ENCODE data around the gene FKBP15.
"Not testable (repeated sequence)": the region's sequence is repeated elsewhere in the genome, so short reads cannot be mapped to it uniquely, and the experiment has no call there.

FKBP15 gene

DNA sequence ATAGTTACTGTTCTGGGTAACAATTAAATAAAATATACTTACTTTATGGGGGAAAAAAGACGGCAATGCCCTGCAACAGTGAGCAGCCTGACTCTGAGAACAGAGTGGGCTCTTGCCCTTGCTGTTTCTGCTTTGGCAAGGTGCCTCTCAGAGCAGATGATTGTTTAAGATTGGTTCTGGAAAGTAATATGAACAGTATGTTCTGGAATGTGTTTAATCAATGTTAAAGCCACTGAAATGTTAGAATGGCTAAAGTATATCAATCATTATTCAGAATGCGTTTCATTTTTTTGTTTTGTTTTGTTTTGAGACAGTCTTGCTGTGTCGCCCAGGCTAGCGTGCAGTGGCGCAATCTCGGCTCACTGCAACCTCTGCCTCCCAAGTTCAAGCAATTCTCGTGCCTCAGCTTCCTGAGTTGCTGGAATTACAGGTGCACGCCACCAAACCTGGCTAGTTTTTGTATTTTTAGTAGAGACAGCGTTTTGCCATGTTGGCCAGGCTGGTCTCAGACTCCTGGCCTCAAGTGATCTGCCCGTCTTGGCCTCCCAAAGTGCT, 14.7 kb upstream of the FKBP15 start:
- DNase-seq = not testable (repeated sequence)

DNA sequence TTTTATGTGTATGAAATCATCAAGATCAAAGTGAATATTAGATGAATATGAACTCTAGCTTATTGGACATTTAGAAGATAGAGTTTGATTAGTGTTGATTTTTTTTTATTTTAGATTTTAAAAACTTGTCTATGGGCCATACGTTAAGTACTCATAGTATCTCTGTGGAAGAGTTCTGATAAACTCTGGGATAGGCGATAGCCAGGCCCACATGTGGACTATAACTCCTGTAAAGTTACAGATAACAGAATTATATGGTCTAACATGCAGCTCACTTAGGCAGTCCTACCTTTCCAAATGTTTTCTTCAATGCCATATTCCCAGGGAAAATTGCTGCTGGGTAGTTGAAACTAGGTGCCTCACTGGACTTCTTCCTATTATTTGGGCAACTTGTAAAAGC, 10.6 kb upstream of the FKBP15 start:
- no peak for DNase-seq

DNA sequence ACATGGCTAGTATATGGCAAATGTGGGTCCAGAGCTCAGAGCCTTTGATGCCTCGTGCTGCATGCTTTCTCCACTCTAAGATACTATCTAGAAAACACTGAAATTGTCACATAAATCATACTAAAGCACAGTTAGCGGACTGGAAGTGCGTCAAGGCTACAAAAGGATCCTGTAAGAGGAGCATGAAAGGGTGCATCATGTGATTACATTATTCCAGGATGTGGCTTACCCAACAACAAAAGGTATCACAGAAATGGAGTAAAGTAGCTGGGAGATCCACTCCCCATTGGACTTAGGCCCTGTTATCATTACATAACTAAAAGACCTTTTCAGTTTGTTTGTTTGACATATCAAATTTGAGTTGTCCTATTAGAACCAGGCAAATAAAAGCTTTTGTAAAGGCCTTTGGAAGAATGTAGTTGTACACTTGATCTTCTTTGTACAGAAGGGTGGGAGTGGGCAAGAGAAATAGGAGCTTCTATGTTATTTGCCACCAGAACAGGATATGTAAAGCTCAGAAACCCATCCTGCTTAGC, 7.1 kb upstream of the FKBP15 start:
- no peak for DNase-seq

DNA sequence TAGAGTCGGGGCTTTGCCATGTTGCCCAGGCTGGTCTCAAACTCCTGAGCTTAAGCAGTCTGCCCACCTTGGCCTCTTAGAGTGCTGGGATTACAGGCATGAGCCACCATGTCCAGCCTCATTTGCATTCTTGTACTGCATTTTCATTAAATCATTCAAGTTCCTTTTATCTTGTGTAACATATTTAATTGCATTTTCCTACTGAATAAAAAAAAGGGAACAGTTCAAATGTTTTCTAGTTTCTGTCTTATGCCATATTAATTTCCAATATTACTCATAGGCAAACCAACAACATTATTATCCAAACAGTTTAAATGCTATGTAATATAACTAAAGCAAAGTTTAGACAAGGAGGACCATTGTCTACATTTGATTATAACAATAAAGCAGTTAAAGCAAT, 6.4 kb upstream of the FKBP15 start:
- DNase-seq = no peak

GRCh38 chr9:113223963-113224362, 2.9 kb upstream of the FKBP15 start:
- DNase-seq = no peak

- no peak for DNase-seq
Measured at GRCh38 chr9:113222482-113222841, 1.4 kb upstream of the FKBP15 start.

DNA sequence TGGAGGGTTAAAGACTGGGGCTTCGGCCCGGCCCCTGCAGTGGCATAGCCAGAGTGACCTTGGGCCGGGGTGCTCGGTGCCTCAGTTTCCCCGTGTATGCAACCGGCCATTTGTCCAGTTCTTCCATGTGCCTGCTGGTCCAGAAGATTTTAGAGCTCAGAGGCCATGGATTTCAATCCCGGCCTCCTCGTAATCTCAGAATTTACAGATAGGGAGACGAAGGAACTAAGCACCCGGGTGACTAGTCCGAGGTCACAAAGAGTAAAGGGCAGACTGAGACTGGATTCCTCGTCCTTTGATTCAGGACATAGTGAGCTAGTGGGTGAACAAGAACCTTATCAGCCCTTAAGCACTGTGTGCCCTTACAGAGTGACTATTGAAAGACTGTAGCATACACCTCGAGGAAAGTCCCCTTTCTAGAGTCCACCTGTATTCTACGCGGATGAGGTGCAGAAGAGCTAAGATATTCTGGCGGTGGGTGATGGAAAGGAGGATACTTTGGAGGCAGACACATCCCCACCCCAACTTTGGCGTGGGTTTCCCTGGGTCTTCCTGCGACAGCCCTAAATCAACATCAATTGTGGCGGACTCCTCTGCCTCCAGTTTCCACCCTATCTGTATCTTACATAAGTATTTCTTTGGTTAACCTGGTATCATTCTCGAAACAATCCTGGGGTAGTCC, 864 bp upstream of the FKBP15 start:
- DNase-seq = peak in 1 of 2 experiments; percentile 24

GRCh38 chr9:113220467-113221002, 542 bp downstream of the FKBP15 start:
- DNase-seq = no peak

- peak in 1 of 2 experiments; percentile 29 for DNase-seq
Measured at GRCh38 chr9:113219969-113220368, 1.1 kb downstream of the FKBP15 start.

DNA sequence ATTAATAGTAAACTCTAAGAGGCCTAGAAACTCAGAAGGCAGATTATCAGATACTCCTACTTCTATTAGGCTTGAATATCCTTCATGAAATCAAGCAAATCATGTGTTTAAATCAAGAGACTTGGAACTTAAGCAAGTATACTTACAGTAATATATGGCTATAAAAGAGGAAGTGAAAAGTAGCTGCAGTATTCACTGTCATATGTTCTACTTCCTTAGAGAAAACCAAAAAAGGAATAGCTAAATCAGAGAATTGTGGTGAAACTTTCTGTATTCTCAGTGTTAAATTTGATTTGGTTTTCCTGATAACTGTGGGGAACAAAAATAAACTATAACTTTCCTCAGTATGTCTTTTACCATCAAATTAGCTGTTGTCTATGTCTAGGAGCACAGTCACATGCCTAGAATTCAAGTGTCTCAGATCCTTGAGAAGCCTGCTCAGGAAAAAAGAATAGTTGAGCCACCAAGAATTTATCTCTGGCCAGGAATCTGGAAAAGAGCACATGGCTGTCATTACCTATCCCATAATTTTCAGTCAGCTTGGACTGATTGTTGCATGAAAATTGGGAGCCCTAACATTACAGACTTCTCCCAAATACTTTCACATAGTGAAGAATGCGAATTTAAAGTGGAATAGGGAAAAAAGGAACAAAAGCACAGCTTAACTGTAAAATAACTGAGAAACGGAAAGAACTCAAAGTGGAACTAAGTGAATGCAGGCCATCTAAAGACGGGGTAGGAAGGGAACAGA, 1.7 kb downstream of the FKBP15 start:
- DNase-seq = peak; percentile 80

DNA sequence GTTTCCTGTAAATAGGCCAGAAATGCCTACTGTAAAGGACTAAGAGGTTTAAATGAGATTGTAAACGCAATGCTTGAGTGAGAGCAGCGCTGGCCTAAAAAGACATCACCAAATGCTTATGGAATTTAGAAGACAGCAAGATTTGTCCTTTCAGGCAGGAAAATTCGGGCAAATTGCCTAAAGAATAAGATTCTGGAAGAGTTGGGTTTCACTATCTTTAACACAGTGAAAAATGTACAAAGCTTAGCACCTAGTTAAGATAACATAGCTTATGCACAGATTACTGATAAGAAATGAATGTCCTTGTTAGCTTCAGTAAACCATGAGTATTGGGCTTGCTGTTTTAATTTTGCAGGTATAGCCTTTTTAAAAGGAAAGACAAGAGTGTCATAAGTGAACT, 4.7 kb downstream of the FKBP15 start:
- no peak for DNase-seq

- no peak for DNase-seq
Measured at GRCh38 chr9:113215132-113215531, 5.9 kb downstream of the FKBP15 start.

GRCh38 chr9:113210815-113211214, 10.3 kb downstream of the FKBP15 start:
- DNase-seq = no peak

DNA sequence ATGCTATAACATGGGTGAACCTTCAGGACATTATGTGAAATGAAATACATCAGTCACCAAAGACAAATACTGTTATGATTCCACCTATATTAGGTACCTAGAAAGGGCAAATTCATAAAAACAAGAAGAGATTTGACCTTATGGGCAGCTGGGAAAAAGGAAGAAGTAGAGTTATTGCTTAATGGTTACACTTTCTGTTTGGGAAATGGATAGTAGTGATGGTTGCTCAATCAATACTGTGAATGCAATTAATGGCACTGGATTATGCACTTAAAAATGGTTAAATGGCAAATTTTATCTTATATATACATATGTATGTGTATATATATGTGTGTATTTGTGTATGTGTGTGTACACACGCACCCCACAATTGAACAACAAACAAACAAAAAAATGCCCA, 15.2 kb downstream of the FKBP15 start:
- no peak for DNase-seq

DNA sequence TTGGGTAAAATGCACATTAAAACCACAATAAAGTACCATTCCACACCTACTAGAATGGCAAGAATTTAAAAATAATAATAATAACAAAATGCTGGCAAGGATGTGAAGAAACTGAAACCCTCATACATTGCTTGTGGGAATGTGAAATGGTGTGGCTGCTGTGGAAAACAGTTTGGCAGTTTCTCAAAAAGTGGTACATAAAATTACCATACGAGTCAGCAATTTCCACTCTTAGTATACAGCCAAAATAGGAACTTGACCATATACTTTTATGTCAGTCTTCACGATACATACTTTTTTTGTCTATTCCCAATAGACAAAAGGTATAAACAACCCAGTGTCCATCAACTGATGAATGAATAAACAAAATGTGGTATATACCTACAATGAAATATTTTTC, 15.6 kb downstream of the FKBP15 start:
- DNase-seq = no peak

- no peak for DNase-seq
Measured at GRCh38 chr9:113199683-113200329, 21.3 kb downstream of the FKBP15 start.

GRCh38 chr9:113192455-113192854, 28.6 kb downstream of the FKBP15 start:
- no peak for DNase-seq

- peak; percentile 80 to 88 for DNase-seq
Measured at GRCh38 chr9:113187929-113188595, 33.0 kb downstream of the FKBP15 start.

- no peak for DNase-seq
Measured at GRCh38 chr9:113186137-113186755, 34.8 kb downstream of the FKBP15 start.

- no peak for DNase-seq
Measured at GRCh38 chr9:113185271-113185670, 35.8 kb downstream of the FKBP15 start.

- DNase-seq = no peak
Measured at GRCh38 chr9:113184539-113184938, 36.5 kb downstream of the FKBP15 start.

DNA sequence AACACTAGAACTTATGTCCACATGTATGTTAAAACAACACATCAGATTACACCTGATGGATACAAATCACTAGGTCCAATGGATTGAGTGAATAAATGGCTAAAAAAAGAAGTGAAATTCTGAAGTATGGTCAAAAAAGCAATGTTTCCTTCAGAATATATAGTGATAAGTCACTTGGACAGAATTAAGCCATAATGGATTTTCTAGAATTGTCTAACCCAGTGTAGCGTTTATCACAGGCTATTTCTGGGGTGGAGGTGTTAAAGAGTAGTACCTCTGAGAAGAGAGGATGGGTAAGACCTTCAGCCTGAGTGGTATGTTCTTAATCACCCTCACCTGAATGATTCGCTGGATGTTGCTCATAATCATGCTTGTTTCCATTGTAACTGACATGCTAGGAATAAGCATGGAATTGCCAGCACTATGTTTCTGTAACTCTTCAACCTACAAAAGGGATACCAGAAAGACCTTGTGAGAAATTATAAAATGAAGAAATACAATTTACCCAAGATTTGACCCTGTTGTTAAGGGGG, 37.1 kb downstream of the FKBP15 start:
- DNase-seq = no peak

All from Kasumi-1 (cell line).